ENCODE data around the gene IQCK.

Gene IQCK

DNA sequence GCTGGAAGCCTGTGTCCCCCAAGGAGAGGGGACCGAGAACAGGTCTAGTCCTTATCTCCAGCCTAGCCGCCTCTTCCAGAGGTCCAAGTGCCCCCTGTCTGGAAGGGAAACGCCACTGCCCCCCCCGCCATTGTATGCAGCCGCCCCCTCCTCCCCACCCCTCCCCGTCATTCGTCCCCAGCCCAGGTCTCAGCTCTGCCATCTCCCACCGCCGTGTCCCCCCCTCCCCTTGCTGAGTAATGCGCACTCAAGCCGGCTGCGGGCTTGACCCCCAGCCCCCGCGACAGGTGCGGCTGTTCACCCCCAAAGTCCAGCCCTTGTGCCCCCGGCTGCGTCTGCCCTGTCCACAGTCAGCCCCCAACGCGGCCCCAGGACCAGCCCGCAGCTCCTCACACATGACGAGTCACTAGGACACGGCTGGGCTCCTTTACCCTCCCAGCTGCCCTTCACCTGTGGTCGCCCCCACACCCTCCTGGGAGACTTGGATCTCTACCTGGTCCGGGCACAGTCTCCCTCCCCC is 166.0 kb downstream of the IQCK start:
- no peaks in the 10 kb centered on the region for H3F3A ChIP-seq (ENCODE audit: insufficient read depth)
- no peaks in the 10 kb centered on the region for H4K20me1 ChIP-seq (ENCODE audit: low read depth, low read length)
- H3K4me3 ChIP-seq (ENCODE audit: insufficient read depth, low read length, poor library complexity, severe bottlenecking) = no peak overlapping the region
- H3K79me2 ChIP-seq (ENCODE audit: insufficient read depth, low read length) = no peaks in the 10 kb centered on the region
- H3K9me3 ChIP-seq (ENCODE audit: insufficient read depth, low read length) = no peaks in the 10 kb centered on the region
- H3K27me3 ChIP-seq (ENCODE audit: low read length) = no peaks in the 10 kb centered on the region
- no peak overlapping the region for H3K27ac ChIP-seq (ENCODE audit: low read depth, low read length)
- H3K9ac ChIP-seq (ENCODE audit: low read length) = no peak overlapping the region
- no peaks in the 10 kb centered on the region for H3K9me2 ChIP-seq (replicated peaks; ENCODE audit: insufficient read depth, low read length)
- H3K4me2 ChIP-seq (ENCODE audit: low read depth, low read length, poor library complexity, severe bottlenecking) = no peak overlapping the region
- H2AFZ ChIP-seq (ENCODE audit: low read depth, low read length, severe bottlenecking) = no peak overlapping the region
- no peaks in the 10 kb centered on the region for H3K36me3 ChIP-seq (ENCODE audit: low read length)
- TF ChIP-seq EZH2phosphoT487 (conservative IDR thresholded peaks at IDR 0.05; ENCODE audit: low read length) (no peak), CTCF (IDR thresholded peaks at IDR 0.05; ENCODE audit: insufficient read depth, low read length, poor library complexity, severe bottlenecking) (no peak)

DNA sequence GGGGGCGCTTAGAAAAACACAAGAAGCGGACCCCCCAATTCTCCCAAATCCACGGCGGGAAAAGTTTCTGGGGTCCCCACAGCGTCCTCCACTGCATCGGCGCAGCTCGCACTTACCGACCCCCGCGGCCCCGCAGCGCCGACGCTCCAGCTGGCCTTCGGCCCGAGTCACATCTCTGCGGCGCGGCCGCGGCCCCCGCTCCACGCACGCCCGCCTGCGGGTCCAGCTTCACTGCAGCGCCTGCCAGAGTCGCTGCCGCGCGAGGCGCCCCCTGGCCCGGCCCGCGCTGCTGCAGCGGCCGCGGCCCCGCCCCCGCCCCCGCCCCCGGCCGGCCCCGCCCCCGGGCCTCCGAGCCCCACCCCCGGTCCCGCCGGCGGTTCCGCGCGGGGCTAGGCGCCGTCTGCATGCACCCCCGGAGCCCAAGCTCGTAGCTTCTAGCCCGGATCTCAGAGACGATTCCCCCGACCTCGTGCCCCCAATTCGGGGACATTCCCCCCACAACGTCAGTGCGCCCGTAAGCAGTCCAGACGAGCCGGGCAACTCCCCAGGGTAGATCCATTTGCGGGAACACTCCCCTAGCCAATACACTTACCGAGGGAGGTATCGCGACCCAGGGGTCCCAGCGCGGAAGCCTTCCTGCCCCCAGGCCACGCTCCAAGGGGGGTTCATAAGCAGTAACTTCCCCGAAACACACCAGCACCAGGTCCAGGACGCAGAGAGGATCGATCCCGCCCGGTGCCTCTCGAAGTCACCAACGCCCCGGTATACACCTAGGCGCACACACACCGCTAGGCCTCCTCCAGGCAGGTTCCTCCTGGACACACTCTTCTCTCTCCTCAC is 166.8 kb downstream of the IQCK start, which contains the start of gene GPRC5B:
TSS of gene GPRC5B (minus strand) at position 238 of the 840 bp plus-strand sequence. CDS start 12,003 bp downstream, outside the sequence.
- H3K79me2 ChIP-seq (ENCODE audit: insufficient read depth, low read length) = no peaks in the 10 kb centered on the region
- H4K20me1 ChIP-seq (ENCODE audit: low read depth, low read length) = no peaks in the 10 kb centered on the region
- no peaks in the 10 kb centered on the region for H3K27me3 ChIP-seq (ENCODE audit: low read length)
- H3K9me2 ChIP-seq (replicated peaks; ENCODE audit: insufficient read depth, low read length) = no peaks in the 10 kb centered on the region
- H3K9ac ChIP-seq (ENCODE audit: low read length) = no peak within 1 kb of the TSS
- no peak within 1 kb of the TSS for H2AFZ ChIP-seq (ENCODE audit: low read depth, low read length, severe bottlenecking)
- no peak within 1 kb of the TSS for H3K4me2 ChIP-seq (ENCODE audit: low read depth, low read length, poor library complexity, severe bottlenecking)
- TF ChIP-seq CTCF (IDR thresholded peaks at IDR 0.05; ENCODE audit: insufficient read depth, low read length, poor library complexity, severe bottlenecking) = no peak
- TF ChIP-seq EZH2phosphoT487 (conservative IDR thresholded peaks at IDR 0.05; ENCODE audit: low read length) = no peak
- no peaks in the 10 kb centered on the region for H3K36me3 ChIP-seq (ENCODE audit: low read length)
- H3F3A ChIP-seq (ENCODE audit: insufficient read depth) = no peaks in the 10 kb centered on the region
- no peak within 1 kb of the TSS for H3K27ac ChIP-seq (ENCODE audit: low read depth, low read length)
- H3K4me3 ChIP-seq (ENCODE audit: insufficient read depth, low read length, poor library complexity, severe bottlenecking) = no peak within 1 kb of the TSS
- H3K9me3 ChIP-seq (ENCODE audit: insufficient read depth, low read length) = no peaks in the 10 kb centered on the region

DNA sequence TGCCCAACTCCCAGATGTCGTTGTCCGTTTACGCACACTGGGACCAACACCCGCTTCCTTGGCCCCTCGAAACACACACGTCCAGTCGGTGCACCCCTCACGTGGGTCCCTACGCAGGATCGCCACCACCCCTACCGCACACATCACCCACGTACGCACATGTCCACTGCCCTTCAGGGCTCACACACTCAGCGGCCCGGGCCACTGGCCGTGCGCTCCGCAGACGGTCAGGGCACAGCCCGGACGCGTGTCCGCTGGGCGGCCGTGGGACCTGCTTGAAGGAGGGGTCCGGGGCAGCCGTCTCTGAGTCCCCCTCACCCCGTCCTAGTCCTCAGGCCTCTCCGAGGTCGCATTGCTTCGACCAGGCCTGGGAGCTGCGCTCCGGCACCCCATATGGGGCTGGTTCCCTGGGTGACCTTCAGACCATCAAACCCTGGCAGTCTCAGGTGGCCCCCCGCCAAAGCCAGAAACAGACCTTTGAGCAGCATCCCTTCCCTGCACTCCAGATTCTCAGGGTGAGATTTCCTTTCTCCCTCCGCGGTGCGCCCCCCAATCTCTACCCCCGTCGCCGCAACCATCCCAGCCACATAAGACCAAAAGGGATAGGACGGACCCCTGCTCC is 167.5 kb downstream of the IQCK start:
- H3K4me3 ChIP-seq (ENCODE audit: insufficient read depth, low read length, poor library complexity, severe bottlenecking) = no peak overlapping the region

More for the DNA sequence above, 167.5 kb downstream of the IQCK start:
- no peak for TF ChIP-seq EZH2phosphoT487 (conservative IDR thresholded peaks at IDR 0.05; ENCODE audit: low read length)
- no peak for TF ChIP-seq CTCF (IDR thresholded peaks at IDR 0.05; ENCODE audit: insufficient read depth, low read length, poor library complexity, severe bottlenecking)
- Histone ChIP-seq H3K27me3 (ENCODE audit: low read length) (no peaks in the 10 kb centered on the region), H3K79me2 (ENCODE audit: insufficient read depth, low read length) (no peaks in the 10 kb centered on the region), H4K20me1 (ENCODE audit: low read depth, low read length) (no peaks in the 10 kb centered on the region), H3K36me3 (ENCODE audit: low read length) (no peaks in the 10 kb centered on the region), H3K27ac (ENCODE audit: low read depth, low read length) (no peak overlapping the region), H3F3A (ENCODE audit: insufficient read depth) (no peaks in the 10 kb centered on the region), H3K9me2 (replicated peaks; ENCODE audit: insufficient read depth, low read length) (no peaks in the 10 kb centered on the region), H3K9me3 (ENCODE audit: insufficient read depth, low read length) (no peaks in the 10 kb centered on the region), H3K4me2 (ENCODE audit: low read depth, low read length, poor library complexity, severe bottlenecking) (no peak overlapping the region), H3K9ac (ENCODE audit: low read length) (no peak overlapping the region), H2AFZ (ENCODE audit: low read depth, low read length, severe bottlenecking) (no peak overlapping the region)

All from SU-DHL-6 (cell line).